ENCODE measurements around the gene MAD2L1. TPM values are rescaled to one million over a fixed set of nuclear protein-coding genes. Genes with fewer than 3 reads are reported as not detected.
A peak's percentile ranks its signal among the peaks of the same experiment; 100 is the strongest.

Gene MAD2L1
- total and polyA plus RNA-seq, 2 of the 13 experiments (the other 11 are each of a cell fraction or from before 2014, with no cell fraction given), result 40.6 to 109 TPM

DNA sequence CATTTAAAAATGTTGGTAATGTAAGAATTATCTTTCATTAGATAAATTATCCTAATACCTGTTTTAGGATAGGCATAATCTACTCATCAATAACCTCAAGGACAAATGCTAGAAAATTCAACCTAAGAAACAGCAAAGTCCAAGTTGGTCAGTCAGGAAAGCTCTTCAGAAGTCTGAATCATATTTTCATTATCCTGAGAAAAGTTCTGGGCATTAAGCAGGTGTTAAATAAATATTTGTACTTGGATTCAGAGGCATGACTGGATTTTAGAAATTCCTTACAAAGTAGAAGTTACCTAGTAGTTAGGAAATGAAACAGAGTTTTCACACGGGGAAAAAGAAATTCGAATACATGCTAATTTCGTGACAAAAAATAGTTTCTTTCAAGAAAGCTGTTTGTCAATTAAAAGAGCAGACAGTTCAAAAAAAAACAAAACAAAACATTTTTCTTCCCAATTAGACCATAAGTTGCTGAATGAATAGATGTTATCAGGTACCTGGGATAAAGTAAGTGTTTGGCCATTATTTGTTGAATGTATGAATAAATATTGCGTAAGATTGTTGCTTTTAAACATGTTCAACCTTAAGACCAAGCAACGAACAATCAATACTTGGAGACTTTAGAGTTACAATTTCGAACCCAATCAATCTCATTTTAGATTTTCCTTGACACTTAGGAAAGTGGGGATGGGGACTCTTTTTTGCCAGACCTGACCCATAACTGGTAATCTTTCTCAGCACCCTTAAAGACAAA, 48.5 kb downstream of the MAD2L1 start:
- in situ Hi-C loops (cut with HindIII; ENCODE audit: extremely low pct_ligation_motif_present, low pct_unique_long_range_greater_than_20kb), result no loop called here
- no peak overlapping the region for H3K27ac ChIP-seq (ENCODE audit: extremely low read length, insufficient read depth, low read length)
- POLR2A ChIA-PET, result no interaction called here
- FAIRE-seq, result no peak
- H3K4me1 ChIP-seq (ENCODE audit: insufficient read depth, low read length), result no peaks in the 10 kb centered on the region
- no peak for DNase-seq (ENCODE audit: low spot score)
- H3K9me3 ChIP-seq (ENCODE audit: low read length), result no peaks in the 10 kb centered on the region
- BruUV-seq (replicated peaks), result no TSS peak
- H3K4me2 ChIP-seq (ENCODE audit: low read depth, low read length), result no peak overlapping the region
- WGBS (ENCODE audit: low lambda C conversion rate), result 6% methylated on average over 6 of the region's 6 CpGs
- no peaks in the 10 kb centered on the region for H3K36me3 ChIP-seq (replicated peaks in 1 of 2; ENCODE audit: control insufficient read depth in 1 of 2, insufficient read depth in 2 of 2, low read length in 2 of 2)
- H4K20me1 ChIP-seq (ENCODE audit: insufficient read depth, low read length), result no peaks in the 10 kb centered on the region
- ATAC-seq, result no peak
- intact Hi-C loops (cut with micrococcal nuclease; ENCODE audit: unreplicated experiment), result no loop called here
- no peak overlapping the region for H2AFZ ChIP-seq (ENCODE audit: low read length)
- no peak overlapping the region for H3K4me3 ChIP-seq (replicated peaks in 1 of 3; ENCODE audit: insufficient read depth in 1 of 3, low read depth in 2 of 3, low read length in 3 of 3)
- no peaks in the 10 kb centered on the region for H3K27me3 ChIP-seq (ENCODE audit: control insufficient read depth in 1 of 2, insufficient read depth in 2 of 2, low read length in 2 of 2)
- H3K79me2 ChIP-seq (ENCODE audit: insufficient read depth, low read length), result no peaks in the 10 kb centered on the region
- no peak overlapping the region for H3K9ac ChIP-seq (ENCODE audit: insufficient read depth, low read depth, low read length)
- TF ChIP-seq ZNF761 (CRISPR knock-in tag; conservative IDR thresholded peaks at IDR 0.05) (no peak), CEBPB (IDR thresholded peaks at IDR 0.05; ENCODE audit: borderline replicate concordance, low read depth, low read length) (peak; percentile 66; the same call in 1 of the 2 replicates)
- CTCF ChIA-PET (ENCODE audit: low intra/inter-chr PET ratio, low total read pairs), result no interaction called here

DNA sequence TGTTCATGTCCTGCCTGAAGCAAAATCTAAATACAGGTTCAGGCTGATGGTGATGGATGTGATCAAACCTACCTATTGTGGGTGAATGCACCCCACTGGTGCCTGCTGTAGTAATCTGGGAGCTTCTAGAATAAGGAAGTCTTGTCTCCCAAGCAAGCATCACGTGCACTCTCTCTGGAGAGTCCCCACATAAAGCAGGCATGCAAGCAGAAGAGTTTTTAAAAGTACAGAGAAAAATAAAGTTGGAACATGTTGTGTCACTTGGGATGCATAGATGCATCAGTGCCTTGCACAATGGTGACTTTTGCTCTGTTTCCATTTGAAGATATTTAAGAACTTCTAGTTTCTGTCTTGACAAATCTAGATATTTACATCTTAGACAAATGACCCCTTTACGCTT, 54.9 kb downstream of the MAD2L1 start:
- H4K20me1 ChIP-seq (ENCODE audit: insufficient read depth, low read length), result no peaks in the 10 kb centered on the region

More for the DNA sequence above, 54.9 kb downstream of the MAD2L1 start:
- in situ Hi-C loops (cut with HindIII; ENCODE audit: extremely low pct_ligation_motif_present, low pct_unique_long_range_greater_than_20kb) (no loop called here), intact Hi-C loops (cut with micrococcal nuclease; ENCODE audit: unreplicated experiment) (no loop called here)
- Histone ChIP-seq H3K27me3 (ENCODE audit: control insufficient read depth in 1 of 2, insufficient read depth in 2 of 2, low read length in 2 of 2) (no peaks in the 10 kb centered on the region), H3K9ac (ENCODE audit: insufficient read depth, low read depth, low read length) (no peak overlapping the region), H3K4me3 (replicated peaks in 1 of 3; ENCODE audit: insufficient read depth in 1 of 3, low read depth in 2 of 3, low read length in 3 of 3) (no peak overlapping the region), H3K9me3 (ENCODE audit: low read length) (no peaks in the 10 kb centered on the region), H2AFZ (ENCODE audit: low read length) (no peak overlapping the region), H3K4me1 (ENCODE audit: insufficient read depth, low read length) (no peaks in the 10 kb centered on the region), H3K36me3 (replicated peaks in 1 of 2; ENCODE audit: control insufficient read depth in 1 of 2, insufficient read depth in 2 of 2, low read length in 2 of 2) (no peaks in the 10 kb centered on the region), H3K4me2 (ENCODE audit: low read depth, low read length) (no peak overlapping the region), H3K27ac (ENCODE audit: extremely low read length, insufficient read depth, low read length) (no peak overlapping the region), H3K79me2 (ENCODE audit: insufficient read depth, low read length) (no peaks in the 10 kb centered on the region)
- FAIRE-seq (no peak), ATAC-seq (no peak), DNase-seq (ENCODE audit: low spot score) (no peak)
- no TSS peak for BruUV-seq (replicated peaks)
- WGBS (ENCODE audit: low lambda C conversion rate), result 3% methylated on average over 1 of the region's 2 CpGs
- TF ChIP-seq, protein P1, sequence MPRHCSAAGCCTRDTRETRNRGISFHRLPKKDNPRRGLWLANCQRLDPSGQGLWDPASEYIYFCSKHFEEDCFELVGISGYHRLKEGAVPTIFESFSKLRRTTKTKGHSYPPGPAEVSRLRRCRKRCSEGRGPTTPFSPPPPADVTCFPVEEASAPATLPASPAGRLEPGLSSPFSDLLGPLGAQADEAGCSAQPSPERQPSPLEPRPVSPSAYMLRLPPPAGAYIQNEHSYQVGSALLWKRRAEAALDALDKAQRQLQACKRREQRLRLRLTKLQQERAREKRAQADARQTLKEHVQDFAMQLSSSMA (CRISPR knock-in tag; IDR thresholded peaks at IDR 0.05), result no peak
- TF ChIP-seq RFX5 (IDR thresholded peaks at IDR 0.05; ENCODE audit: low read depth, low read length), result no peak
- TF ChIP-seq, protein P2, sequence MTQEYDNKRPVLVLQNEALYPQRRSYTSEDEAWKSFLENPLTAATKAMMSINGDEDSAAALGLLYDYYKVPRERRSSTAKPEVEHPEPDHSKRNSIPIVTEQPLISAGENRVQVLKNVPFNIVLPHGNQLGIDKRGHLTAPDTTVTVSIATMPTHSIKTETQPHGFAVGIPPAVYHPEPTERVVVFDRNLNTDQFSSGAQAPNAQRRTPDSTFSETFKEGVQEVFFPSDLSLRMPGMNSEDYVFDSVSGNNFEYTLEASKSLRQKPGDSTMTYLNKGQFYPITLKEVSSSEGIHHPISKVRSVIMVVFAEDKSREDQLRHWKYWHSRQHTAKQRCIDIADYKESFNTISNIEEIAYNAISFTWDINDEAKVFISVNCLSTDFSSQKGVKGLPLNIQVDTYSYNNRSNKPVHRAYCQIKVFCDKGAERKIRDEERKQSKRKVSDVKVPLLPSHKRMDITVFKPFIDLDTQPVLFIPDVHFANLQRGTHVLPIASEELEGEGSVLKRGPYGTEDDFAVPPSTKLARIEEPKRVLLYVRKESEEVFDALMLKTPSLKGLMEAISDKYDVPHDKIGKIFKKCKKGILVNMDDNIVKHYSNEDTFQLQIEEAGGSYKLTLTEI (CRISPR knock-in tag; conservative IDR thresholded peaks at IDR 0.05), result no peak
- POLR2A ChIA-PET, result no interaction called here
- CTCF ChIA-PET (ENCODE audit: low intra/inter-chr PET ratio, low total read pairs), result no interaction called here
